ENCODE measurements around the gene FSTL4.
"Not testable (repeated sequence)": the region's sequence is repeated elsewhere in the genome, so short reads cannot be mapped to it uniquely, and the experiment has no call there.

The FSTL4 gene

GRCh38 chr5:133401731-133402347 is 210.5 kb downstream of the FSTL4 start:
- no peak for DNase-seq (ENCODE audit: low read depth)

- DNase-seq (ENCODE audit: low read depth): no peak
Measured at GRCh38 chr5:133400831-133401351, 211.4 kb downstream of the FSTL4 start.

DNA sequence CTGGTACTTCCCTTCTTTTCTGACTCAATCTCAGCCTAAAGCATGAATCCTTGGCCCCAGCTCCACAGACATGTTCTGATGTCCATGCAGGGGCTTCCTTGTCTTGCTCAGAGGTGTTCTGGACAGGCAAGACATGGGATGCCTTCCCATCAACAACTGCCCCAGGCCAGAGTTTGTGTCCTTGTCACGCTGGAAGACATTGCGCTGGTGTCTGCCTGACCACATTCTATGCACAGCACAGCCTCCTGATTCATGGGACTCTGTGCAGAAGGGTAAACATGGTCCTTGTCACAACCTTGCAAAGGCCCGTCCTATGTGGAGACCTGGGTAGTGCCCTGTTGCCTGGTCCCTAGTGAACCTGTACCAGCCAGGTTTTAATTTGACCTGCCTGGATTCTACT is 212.2 kb downstream of the FSTL4 start:
- DNase-seq (ENCODE audit: low read depth): no peak

- no peak for DNase-seq (ENCODE audit: low read depth)
Measured at GRCh38 chr5:133399247-133399891, 213.0 kb downstream of the FSTL4 start.

- no peak for DNase-seq (ENCODE audit: low read depth)
Measured at GRCh38 chr5:133398646-133399101, 213.7 kb downstream of the FSTL4 start.

GRCh38 chr5:133397990-133398645 is 214.2 kb downstream of the FSTL4 start:
- DNase-seq (ENCODE audit: low read depth): no peak

GRCh38 chr5:133397348-133397747 is 215.0 kb downstream of the FSTL4 start:
- DNase-seq (ENCODE audit: low read depth): no peak

DNA sequence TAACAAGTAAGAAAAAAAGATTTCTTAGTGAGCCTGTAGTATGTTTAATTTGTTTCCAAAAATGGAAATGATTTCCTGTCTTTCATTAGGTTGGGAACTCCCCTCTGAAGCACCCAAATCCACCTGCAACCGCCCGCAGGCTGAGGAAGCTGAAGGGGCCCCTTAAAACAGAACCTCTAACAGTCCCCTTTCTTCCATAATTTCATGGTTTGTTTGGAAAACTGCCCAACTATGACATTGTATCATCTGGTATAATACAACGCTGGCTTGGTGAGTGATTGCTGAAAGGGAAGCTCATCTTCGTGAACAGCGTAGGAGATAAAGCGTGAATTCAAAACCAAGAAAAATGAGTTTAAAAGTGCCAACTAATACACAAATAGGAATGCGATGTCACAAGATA is 215.5 kb downstream of the FSTL4 start:
- no peak for DNase-seq (ENCODE audit: low read depth)

DNA sequence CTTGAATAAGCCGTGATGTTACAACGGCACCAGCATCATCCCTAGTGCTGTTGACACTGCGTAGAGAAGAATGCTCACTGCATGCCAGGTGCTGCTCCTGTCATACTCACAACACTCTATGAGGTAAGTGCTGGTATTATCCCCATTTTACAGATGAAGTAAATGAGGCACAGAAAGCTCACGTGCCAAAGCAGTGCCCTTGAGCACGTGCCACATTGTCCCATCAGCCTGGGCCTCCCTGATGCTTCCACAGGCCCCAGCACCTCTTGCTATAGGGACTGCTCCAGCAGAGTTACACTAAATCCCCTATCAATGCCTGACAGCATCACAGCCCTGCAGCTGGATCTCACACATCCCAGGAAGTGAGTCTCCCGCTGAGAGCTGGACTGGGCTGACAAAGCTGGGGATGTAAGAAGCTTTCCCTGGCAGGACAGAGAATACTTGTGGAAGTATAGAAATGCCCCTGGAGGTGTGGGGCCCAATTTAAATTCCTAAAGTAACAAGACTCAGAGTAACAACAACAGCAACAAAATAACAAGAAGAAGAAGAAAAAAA is 216.1 kb downstream of the FSTL4 start:
- no peak for DNase-seq (ENCODE audit: low read depth)

GRCh38 chr5:133395207-133395606 is 217.1 kb downstream of the FSTL4 start:
- DNase-seq (ENCODE audit: low read depth): not testable (repeated sequence)

- DNase-seq (ENCODE audit: low read depth): not testable (repeated sequence)
Measured at GRCh38 chr5:133394477-133394817, 217.9 kb downstream of the FSTL4 start.

GRCh38 chr5:133393776-133394476 is 218.4 kb downstream of the FSTL4 start:
- DNase-seq (ENCODE audit: low read depth): no peak

- no peak for DNase-seq (ENCODE audit: low read depth)
Measured at GRCh38 chr5:133392448-133392847, 219.9 kb downstream of the FSTL4 start.

DNA sequence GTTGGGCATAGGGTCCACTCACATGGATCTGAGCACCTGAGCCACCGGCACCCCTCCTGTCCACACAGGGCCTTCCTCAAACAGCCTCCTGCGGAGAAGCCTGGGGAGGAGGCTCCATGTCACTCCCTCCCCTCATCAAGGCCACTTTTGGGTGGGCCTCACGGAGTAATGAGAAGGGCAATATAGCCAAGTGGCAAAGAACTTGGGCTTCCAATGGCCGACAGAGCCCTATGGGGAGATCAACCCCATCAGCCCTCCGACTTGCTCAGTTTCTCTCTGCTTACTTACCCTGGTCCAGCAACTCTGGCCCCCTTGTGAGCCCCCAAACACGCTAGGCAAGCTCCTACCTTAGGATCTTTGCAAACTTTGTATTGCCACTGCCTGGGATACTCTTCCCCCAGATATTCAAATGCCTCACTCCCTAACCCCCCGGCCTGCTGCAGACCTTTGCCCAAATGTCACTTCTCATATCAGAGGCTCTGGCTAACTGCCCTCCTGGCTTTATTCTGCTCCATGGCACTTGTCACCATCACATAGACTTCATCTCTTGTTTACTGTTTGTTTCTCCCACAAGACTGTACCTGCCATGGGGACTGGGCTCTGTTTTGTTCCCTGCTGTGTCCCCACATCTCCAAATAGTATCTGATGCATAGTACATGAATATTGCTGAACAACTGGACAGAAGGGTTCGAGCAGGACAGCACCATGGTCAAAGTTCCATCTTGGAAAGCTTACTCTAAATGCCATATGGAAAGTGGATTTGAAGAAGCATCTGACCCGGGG is 220.8 kb downstream of the FSTL4 start:
- no peak for DNase-seq (ENCODE audit: low read depth)

DNA sequence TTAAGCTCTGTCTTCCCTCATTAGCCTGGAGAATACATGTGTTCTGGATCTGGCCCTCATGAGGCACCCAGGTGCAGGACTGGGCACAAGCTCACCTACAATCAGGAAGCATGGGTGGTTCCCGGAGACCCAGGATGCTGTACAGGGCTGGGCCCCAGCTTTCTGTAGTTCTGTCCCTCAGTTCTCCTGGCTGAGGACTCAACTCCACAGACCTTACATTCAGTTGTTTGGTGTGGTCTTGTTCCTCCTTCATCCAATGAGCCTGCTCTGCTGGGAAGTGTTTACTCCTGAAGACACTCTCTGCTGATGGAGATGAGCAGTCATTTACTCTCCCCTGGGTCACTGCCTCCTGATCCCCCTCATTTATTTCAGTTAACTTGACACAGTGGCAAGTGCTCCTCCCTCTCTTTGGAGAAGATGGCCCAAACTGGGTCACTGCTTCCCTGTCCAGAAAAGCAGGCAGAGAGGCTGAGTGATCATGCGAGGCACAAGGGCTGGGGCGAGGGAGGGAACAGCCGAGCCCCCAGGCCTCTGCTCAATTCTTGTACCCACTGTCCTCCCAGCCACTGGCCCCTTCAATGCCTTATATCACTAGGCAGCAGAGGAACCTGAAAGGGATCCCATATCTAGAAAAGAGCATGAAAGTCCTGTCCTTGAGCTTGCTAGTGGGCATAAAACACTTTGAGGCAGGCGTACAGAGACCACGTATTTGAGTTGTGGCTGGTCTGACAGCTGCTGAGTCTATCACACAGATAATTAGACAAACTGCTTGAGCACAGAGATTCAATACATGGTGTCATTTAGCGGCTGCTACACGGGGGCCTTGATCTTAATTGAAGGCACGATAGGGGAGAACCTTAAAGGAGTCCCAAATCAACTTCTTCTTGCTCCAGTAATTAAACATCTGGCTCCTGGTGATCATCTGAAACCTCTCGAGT is 221.7 kb downstream of the FSTL4 start:
- DNase-seq (ENCODE audit: low read depth): no peak

GRCh38 chr5:133389066-133389590 is 223.2 kb downstream of the FSTL4 start:
- no peak for DNase-seq (ENCODE audit: low read depth)

DNA sequence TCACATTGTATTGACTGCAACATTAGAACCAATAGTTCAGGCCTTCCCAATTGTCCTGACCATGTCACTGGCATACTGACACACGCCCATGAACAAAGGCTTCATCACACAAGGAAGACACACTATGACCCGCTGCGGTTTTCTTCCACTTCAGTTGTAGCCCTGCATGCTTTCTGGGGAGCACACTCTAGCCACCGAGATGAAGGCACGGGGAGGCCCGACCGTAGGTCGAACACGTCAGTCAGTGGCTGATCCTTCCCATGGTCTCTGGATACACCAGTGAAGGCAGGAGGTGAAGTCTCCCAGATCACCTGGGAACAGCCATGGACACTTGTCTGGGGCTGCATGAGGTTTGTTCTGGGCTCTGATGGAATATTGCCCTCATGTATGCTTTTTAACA is 224.7 kb downstream of the FSTL4 start:
- DNase-seq (ENCODE audit: low read depth): no peak

DNA sequence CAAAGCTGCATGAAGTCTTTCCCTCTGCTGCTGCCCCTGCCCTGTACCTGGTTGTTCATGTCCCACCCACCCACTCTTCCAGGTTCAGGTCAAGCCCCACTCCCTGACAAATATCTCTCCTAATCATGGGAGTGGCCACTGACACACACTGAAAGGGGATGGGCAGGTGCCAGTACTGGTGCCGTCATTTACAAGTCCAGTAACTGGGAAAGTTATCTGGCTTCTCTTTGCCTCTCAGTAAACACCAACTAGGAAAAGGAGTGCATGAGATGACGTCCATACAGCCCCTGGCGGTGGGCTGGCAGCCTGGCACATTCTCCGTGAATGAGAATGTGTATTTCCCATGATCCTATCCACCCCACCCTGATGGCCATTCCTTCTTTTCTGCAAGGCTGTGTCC is 225.2 kb downstream of the FSTL4 start:
- no peak for DNase-seq (ENCODE audit: low read depth)

DNA sequence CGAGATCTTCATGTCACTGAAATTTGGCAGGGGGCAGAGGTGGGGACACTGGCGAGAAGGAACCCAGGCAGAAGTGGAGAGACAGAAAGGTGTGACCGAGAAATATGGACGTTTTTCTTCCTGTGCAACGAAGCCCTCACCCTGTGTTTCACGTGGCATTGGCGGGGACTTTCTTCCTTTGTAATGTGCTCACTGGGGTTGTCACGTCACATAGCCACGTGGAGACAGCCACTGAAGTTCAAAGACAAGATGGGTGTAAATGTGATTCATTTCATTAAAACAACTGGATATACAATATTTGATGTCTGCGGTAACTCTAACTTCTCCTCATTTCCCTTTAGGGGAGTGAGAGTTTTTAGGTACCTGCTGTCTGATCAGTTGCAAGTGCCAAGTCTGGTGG is 225.7 kb downstream of the FSTL4 start:
- no peak for DNase-seq (ENCODE audit: low read depth)

DNA sequence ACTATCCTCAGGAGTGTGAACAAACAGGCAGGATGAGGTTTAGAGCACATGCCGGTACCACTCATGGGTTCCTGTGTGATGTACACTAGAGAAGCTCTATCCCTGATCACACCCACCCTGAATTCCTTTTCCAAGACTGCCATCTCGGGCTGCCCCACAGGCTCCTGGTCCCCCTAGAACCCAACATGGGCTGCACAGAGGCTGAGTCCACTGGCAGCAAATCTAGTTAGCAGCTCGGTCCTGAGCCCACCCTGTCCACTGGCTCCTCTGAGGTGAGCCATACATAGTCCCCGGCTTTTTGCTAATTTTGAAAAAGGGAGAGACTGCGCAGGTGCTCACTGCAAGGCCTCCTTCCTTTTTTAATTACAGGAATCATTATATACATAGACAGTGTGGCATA is 227.0 kb downstream of the FSTL4 start:
- no peak for DNase-seq (ENCODE audit: low read depth)
